Muscle of arm (tissue), 12 donors: ENCODE data around the gene ATOH7. TPM values are rescaled to one million over a fixed set of nuclear protein-coding genes. Genes with fewer than 3 reads are reported as not detected.
"Not testable (repeated sequence)": the region's sequence is repeated elsewhere in the genome, so short reads cannot be mapped to it uniquely, and the experiment has no call there.

ENCODE experiments used
- DNase-seq: peaks from one replicate; pipeline ENCODE4 v3.0.0-alpha.2; 2013
- polyA plus RNA-seq, 12 donors: library from polyadenylated mRNA; unstranded; fragments of 120-200 nt; gene quantifications; one replicate each; pipeline ENCODE4 v1.2.1, GENCODE V29; 2013; ENCODE audit not compliant: insufficient read length in 12 of 12

ATOH7 gene
- polyA plus RNA-seq, 12 donors = 0.13 to 0.32 (median 0.17) TPM; not detected in 7

GRCh38 chr10:68238371-68238770, 6.5 kb upstream of the ATOH7 start:
- no peak for DNase-seq

GRCh38 chr10:68237173-68237572, 5.3 kb upstream of the ATOH7 start:
- DNase-seq = no peak

- DNase-seq = no peak
These were observed 3.7 kb upstream of the ATOH7 start for GRCh38 chr10:68235581-68235980.

- DNase-seq = no peak
These were observed 3.2 kb upstream of the ATOH7 start for GRCh38 chr10:68235111-68235510.

GRCh38 chr10:68233046-68233445, 1.1 kb upstream of the ATOH7 start:
- no peak for DNase-seq

GRCh38 chr10:68231106-68231816, 652 bp downstream of the ATOH7 start:
- peak; percentile 63 for DNase-seq

- no peak for DNase-seq
These were observed 1.6 kb downstream of the ATOH7 start for GRCh38 chr10:68230268-68230667.

GRCh38 chr10:68224810-68225209, 7.1 kb downstream of the ATOH7 start:
- DNase-seq = no peak

- DNase-seq = no peak
These were observed 8.3 kb downstream of the ATOH7 start for GRCh38 chr10:68223535-68224165.

GRCh38 chr10:68222391-68222790, 9.5 kb downstream of the ATOH7 start:
- DNase-seq = no peak

- no peak for DNase-seq
These were observed 10.7 kb downstream of the ATOH7 start for GRCh38 chr10:68221196-68221595.

GRCh38 chr10:68218786-68219185, 13.1 kb downstream of the ATOH7 start:
- DNase-seq = no peak

- peak; percentile 19 for DNase-seq
These were observed 19.1 kb downstream of the ATOH7 start for GRCh38 chr10:68212721-68213352.

GRCh38 chr10:68211669-68212068, 20.2 kb downstream of the ATOH7 start:
- DNase-seq = no peak

GRCh38 chr10:68208424-68209042, 23.4 kb downstream of the ATOH7 start:
- peak; percentile 7 for DNase-seq

GRCh38 chr10:68202960-68203353, 29.0 kb downstream of the ATOH7 start:
- DNase-seq = no peak

- DNase-seq = no peak
These were observed 35.2 kb downstream of the ATOH7 start for GRCh38 chr10:68196701-68197100.

GRCh38 chr10:68195776-68196175, 36.1 kb downstream of the ATOH7 start:
- not testable (repeated sequence) for DNase-seq

- DNase-seq = no peak
These were observed 37.6 kb downstream of the ATOH7 start for GRCh38 chr10:68194290-68194689.

- DNase-seq = no peak
These were observed 39.8 kb downstream of the ATOH7 start for GRCh38 chr10:68192113-68192512.

GRCh38 chr10:68188835-68189234, 43.1 kb downstream of the ATOH7 start:
- no peak for DNase-seq

GRCh38 chr10:68185085-68185484, 46.8 kb downstream of the ATOH7 start:
- no peak for DNase-seq

GRCh38 chr10:68184546-68184945, 47.4 kb downstream of the ATOH7 start:
- peak; percentile 3 for DNase-seq
